ENCODE data around the gene ACOXL.
"Not testable (repeated sequence)": the region's sequence is repeated elsewhere in the genome, so short reads cannot be mapped to it uniquely, and the experiment has no call there.

Gene ACOXL

GRCh38 chr2:110927526-110927925 is 195.2 kb downstream of the ACOXL start:
- DNase-seq (ENCODE audit: low read depth in 2 of 2): no peak

GRCh38 chr2:110929528-110929927 is 197.2 kb downstream of the ACOXL start:
- no peak for DNase-seq (ENCODE audit: low read depth in 2 of 2)

DNA sequence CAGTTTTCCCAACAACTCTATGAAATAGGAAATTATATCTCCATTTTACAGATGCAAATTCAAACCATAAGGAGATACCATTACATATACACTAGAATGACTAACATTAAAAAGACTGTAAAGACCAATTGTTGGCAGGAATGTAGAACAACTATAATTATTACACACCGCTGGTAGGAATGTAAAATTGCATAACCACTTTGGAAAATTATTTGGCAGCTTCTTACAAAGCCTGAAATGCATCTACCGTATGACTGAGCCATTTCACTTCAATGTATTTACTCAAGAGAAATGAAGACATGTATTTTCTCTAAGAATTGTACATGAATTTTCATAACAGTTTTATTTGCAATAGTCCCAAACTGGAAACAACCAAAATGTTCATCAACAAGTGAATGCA is 199.3 kb downstream of the ACOXL start:
- no peak for DNase-seq (ENCODE audit: low read depth in 2 of 2)

DNA sequence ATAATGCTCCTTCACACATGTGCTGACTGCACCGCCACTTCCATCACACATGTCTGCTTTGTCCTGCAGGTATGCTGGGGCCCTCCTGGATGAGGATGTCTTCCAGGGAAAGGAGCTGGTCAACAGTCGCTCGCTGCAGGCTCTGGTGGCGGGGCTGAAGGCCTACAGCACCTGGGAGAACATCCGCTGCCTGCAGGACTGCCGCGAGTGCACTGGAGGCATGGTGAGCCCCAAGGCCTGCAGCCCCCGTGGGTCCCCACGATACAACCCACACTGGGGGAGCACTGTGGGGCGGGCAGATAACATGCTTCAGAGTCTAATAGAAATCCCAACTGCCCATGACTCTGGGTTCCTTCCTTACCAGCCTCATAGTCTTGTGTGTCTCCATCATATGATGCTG is 201.0 kb downstream of the ACOXL start:
- no peak for DNase-seq (ENCODE audit: low read depth in 2 of 2)

- DNase-seq (ENCODE audit: low read depth in 2 of 2): no peak
These were observed 202.6 kb downstream of the ACOXL start for GRCh38 chr2:110934948-110935347.

DNA sequence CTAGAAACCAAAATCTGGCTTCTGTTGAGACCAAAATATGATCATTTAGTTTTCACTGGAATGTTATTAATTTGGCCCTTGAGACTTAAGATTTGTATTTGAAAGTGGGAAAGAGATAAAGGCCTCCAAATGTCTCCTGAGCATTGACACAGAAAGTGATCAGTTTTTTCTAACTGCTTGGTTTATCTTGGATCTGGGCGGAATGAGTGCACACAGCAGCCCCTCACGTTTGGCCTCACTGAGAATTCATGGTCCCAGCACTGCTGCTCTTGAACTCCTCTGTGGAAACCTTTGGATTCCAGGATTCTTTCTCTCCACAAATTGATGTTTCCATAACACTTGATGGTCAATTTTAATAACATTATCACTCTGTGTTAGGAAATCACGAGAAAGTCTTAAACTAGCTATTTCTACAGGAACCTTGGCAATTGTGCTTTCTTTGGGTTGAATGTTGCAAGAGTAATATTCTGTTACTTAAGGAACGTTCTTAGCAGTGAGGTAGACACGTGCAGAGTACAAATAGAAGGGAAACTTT is 208.1 kb downstream of the ACOXL start:
- no peak for DNase-seq (ENCODE audit: low read depth in 2 of 2)

- no peak for DNase-seq (ENCODE audit: low read depth in 2 of 2)
These were observed 208.9 kb downstream of the ACOXL start for GRCh38 chr2:110941226-110941625.

GRCh38 chr2:110943070-110943634 is 210.8 kb downstream of the ACOXL start:
- DNase-seq (ENCODE audit: low read depth in 2 of 2): no peak

- DNase-seq (ENCODE audit: low read depth in 2 of 2): no peak
These were observed 214.5 kb downstream of the ACOXL start for GRCh38 chr2:110946902-110947301.

GRCh38 chr2:110948027-110948674 is 215.8 kb downstream of the ACOXL start:
- DNase-seq (ENCODE audit: low read depth in 2 of 2): no peak

DNA sequence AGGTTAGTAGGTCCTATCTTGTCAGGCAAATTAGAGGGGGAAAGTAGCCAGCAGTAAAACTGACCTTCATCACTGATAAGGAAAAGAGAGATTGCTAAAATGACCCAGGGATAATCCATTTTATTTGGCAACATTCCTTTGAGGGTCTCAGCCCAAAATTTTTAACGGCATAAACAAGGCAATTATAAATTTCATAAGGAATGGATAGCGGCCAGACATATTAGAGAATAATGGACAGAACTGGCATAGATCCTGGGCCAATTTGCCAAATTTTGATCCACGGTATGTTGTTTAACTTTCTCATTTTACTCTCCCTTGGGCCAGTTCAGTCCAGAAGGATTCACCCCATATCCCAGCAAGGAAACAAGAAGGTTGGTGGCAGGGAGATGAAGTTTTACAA is 217.9 kb downstream of the ACOXL start:
- DNase-seq (ENCODE audit: low read depth in 2 of 2): no peak

- DNase-seq (ENCODE audit: low read depth in 2 of 2): no peak
These were observed 222.7 kb downstream of the ACOXL start for GRCh38 chr2:110955045-110955444.

DNA sequence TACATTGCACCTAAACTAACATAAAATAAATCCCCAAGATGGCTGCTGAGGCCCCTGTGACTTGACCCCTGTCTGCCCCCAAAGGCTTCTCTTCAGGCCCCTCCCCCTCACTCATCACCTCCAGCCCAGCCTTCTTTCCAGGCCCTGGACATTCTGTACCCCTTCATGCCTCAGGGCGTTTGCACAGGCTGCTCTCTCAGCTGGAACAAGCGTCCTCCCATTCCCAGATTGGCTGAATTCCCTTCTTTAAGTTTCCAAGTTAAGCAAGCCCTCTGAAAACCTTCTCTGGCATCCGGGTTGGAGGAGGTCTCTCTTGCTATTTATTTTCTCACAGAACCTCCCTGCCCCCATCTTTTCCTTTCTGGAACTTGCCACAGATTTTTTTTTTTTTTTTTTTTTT is 223.2 kb downstream of the ACOXL start:
- no peak for DNase-seq (ENCODE audit: low read depth in 2 of 2)

GRCh38 chr2:110957293-110957692 is 224.9 kb downstream of the ACOXL start:
- DNase-seq (ENCODE audit: low read depth in 2 of 2): no peak

DNA sequence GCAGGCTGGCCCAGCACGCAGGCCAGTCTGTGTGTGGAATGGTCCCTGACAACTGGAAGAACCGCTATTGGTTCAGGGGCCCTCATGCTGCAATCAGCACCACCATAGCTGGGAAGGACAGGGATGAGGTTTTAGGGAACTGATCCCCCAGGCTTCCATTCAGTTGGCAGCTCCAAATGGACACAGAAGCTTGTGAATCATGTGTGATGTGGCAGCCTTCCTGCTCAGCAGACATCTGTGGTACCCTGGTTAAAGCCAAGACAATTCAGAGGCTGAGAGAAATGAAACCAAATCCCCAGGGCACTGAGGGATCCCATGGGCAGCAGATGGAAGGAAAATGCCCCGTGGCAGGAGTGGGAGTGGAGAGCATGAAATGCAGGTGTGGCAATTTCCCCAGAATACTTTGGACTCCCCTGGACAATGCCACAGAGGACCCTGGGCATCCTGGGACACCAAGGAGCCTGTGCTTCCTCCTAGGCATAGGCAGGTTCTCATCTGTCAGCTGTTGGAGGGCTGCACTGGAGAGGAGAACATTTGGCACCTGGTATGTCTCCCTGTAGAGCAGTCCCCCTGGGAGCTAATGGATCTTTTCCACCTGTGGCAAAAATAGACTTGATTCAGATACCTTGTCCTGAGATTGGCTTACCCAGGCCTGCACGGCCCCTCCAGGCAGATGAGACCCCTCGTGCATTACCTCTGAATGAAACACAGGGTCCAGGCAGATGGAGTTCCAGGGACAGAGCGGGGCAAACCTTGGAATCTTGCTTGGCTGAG is 226.2 kb downstream of the ACOXL start:
- no peak for DNase-seq (ENCODE audit: low read depth in 2 of 2)

GRCh38 chr2:110959198-110959597 is 226.8 kb downstream of the ACOXL start:
- DNase-seq (ENCODE audit: low read depth in 2 of 2): no peak

GRCh38 chr2:110960281-110960680 is 227.9 kb downstream of the ACOXL start:
- no peak for DNase-seq (ENCODE audit: low read depth in 2 of 2)

DNA sequence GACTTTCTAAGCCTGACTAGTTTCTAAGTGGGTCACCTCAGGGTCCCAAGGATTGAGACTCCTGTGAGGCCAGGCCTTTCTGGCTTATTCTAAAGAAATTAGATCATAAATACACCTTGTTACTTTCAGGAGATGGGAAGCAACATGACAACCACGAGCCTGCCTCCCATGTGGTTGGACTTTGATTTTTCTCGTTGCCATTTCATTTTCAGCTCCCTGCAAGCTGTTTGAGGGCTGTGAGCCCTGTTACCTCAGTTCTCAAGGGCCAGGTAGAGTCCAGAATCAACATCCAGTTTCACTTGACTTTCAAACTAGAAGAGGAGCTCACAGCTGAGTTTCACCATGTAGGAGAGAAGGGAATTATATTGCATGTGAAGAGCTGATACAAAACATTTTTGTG is 228.6 kb downstream of the ACOXL start:
- no peak for DNase-seq (ENCODE audit: low read depth in 2 of 2)

- not testable (repeated sequence) for DNase-seq (ENCODE audit: low read depth in 2 of 2)
These were observed 229.3 kb downstream of the ACOXL start for GRCh38 chr2:110961643-110962042.

- no peak for DNase-seq (ENCODE audit: low read depth in 2 of 2)
These were observed 237.3 kb downstream of the ACOXL start for GRCh38 chr2:110969696-110970095.

- no peak for DNase-seq (ENCODE audit: low read depth in 2 of 2)
These were observed 237.8 kb downstream of the ACOXL start for GRCh38 chr2:110970201-110970600.

- DNase-seq (ENCODE audit: low read depth in 2 of 2): no peak
These were observed 239.4 kb downstream of the ACOXL start for GRCh38 chr2:110971811-110972210.

DNA sequence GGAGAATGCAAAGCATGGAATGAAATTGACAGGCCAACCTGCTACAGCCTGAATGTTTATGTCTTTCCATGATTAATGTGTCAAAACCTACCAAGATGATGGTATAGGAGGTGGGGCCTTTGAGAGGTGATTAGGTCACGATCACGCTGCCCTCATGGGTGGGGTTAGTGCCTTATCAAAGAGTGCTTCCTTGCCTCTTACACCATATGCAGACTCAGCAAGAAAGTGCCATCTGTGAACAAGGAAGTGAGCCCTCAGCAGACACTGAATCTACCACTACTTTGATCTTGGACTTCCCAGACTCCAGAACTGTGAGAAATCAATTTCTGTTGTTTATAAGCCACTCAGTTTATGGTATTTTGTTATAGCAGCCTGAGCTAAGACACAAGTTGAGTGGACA is 240.9 kb downstream of the ACOXL start:
- DNase-seq (ENCODE audit: low read depth in 2 of 2): no peak

All from stimulated activated CD8-positive, alpha-beta memory T cell treated with anti-CD3 and anti-CD28 coated beads, Interleukin-7, amount 100 ng/mL, for 4 hours (primary cell).